GM18517 (cell line): ENCODE results near the gene SSX2IP.
A peak's percentile ranks its signal among the peaks of the same experiment; 100 is the strongest.
"Not testable (repeated sequence)": the region's sequence is repeated elsewhere in the genome, so short reads cannot be mapped to it uniquely, and the experiment has no call there.

Experiments
- ATAC-seq: cut with Tn5 transposase; IDR thresholded peaks from one replicate; pipeline ENCODE4 v1.9.1; 2021; ENCODE audit warnings: mild to moderate bottlenecking, moderate library complexity; ENCODE audit not compliant: unreplicated experiment

The SSX2IP gene, protein sequence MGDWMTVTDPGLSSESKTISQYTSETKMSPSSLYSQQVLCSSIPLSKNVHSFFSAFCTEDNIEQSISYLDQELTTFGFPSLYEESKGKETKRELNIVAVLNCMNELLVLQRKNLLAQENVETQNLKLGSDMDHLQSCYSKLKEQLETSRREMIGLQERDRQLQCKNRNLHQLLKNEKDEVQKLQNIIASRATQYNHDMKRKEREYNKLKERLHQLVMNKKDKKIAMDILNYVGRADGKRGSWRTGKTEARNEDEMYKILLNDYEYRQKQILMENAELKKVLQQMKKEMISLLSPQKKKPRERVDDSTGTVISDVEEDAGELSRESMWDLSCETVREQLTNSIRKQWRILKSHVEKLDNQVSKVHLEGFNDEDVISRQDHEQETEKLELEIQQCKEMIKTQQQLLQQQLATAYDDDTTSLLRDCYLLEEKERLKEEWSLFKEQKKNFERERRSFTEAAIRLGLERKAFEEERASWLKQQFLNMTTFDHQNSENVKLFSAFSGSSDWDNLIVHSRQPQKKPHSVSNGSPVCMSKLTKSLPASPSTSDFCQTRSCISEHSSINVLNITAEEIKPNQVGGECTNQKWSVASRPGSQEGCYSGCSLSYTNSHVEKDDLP

DNA sequence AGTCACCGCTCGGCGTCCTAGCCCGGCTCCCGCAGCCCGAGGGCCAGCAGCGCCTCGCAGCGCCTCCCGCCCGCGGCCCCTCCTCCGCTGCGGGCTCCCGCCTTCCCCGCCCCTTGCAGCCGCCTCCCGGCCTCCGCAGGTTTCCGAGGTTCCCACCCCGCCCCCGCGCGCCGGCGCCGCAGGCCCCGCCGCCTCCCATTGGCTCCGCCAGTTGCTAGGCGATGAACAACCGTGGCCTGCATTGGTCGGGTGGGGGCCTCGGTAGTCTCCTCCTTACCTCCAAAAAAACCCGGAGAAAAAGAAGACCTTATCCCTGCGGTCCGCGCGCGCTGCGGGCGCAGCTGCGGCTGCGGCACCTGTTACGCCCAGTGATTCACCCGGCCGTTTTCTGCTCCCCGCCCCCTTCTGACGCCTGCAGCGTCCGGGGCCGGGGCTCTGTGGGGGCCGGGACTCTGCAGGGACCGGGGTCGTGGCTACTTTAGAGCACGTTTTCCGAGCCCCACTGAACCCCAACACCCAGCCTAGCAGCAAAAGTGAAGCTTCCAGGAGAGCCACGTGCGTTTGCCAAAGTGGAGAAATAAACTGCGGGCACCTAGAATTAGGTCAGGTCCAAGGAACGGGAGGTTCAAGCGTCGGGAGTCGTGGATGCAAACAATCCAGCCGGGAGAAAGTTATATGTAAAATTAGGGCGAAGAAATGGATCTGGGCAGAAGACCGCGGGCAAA lies at the start of gene SSX2IP:
Gene SSX2IP, minus strand, starts transcription at position 65 of the 725 bp plus-strand sequence. CDS start 19,242 bp downstream, outside the sequence.
- ATAC-seq, result peak; percentile 90

DNA sequence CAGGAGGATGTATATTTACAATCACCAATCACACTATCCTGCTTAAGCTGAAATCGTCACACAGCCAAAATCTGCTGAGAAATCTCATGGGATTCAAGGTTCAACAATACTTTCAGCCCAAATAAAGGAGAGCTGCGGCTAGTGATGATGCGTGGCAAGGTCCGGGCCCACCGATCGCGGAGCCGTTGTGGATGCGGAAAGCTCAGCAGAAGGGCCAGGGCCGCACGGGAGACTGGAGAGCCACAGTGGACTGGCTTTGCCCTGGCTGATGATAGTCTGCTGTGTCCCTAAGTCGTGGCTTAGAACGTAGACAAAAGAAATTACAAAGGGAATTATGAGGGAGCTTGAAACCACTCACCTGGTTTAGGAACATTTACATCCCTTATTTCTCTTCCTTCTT lies 48.0 kb upstream of the SSX2IP start:
- no peak for ATAC-seq

DNA sequence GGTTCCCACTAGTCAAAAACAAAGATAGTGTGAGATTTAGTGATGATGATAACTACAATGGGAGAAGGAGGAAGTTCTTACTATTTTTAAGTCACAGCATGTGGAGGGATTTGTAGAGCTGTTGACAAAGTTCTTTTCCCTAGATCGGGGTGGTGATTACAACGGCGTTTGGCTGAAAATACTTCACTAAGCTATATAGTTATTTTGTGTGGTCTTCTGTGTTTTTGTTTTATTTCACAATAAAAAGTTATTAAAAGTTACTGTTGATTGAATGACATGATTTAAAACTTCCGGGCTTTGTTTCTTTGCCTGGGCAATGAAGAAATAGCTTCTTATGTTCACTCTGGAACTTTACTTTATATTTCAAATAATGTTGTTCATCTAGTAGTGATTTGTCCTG lies 47.3 kb upstream of the SSX2IP start:
- ATAC-seq, result no peak

DNA sequence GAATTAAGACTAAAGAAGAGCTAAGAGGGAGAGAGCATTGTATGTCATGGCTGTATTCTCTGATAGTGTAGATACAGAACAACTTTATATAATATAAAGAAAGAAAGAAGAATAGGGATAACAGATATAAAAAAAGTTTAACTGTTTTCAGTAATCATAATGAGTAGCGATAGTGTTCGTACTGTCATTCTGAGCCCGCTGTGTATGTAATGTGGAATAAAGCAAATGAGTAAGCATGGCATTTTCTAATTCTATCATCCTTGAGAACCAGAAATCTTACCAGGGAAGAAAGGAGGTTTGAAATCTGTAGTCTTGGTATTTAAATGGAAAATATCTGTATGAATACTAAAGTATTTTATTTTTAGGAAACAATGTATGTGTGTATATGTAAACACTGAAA lies 46.7 kb upstream of the SSX2IP start:
- ATAC-seq, result no peak

DNA sequence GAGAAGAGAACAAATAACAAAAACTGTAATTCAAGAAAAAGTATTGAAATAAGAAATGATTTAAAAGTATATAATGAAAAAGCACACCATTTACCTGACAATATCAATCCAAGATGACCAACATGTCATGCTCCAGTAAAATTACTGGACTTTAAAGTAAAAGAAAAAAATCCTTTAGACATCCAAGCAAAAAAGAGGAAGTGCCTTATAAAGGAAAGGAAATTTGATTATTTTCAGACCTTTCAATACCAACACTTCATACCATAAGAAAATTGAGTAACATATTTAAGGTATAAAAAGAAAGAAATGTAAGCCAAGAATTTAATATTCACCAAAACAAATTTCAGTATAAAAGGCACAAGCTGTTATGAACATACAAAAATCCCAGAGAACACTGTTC lies 46.2 kb upstream of the SSX2IP start:
- no peak for ATAC-seq

DNA sequence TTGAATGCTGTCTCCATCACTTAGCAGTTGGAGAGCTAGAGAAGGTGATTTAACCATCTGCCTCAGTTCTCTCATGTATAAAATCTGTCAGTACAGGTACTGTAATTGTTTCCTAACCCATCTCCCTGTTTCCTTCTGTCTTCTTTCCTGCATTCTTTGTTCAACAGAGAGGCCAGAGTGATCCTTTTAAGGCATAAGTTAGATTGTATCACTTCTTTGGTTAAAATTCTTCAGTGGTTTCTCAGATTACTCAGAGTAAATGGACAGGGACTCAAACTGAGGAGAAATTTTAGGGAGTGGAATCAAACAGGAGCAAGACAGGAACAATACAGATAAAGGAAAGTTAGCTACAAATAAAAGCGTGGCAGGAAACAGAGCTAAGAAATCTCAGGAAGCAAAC lies 45.2 kb upstream of the SSX2IP start:
- no peak for ATAC-seq

DNA sequence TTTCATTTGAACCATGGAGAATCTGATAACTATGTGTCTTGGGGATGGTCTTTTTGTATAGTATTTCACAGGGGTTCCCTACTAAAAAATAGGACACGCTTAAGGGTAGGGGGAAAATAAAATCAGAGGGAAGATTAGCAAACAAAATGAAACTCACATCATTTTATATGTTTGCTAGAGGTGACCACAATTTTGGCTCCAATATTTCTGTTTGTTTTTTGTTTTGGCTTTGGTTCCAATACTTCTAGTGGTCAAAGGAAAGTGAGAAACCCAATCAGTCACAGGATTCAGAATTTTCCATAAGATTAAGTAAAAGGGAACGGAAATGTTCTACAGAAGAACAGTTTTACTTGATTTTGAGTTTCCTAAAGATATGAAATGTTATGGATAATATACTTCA lies 42.3 kb upstream of the SSX2IP start:
- no peak for ATAC-seq

DNA sequence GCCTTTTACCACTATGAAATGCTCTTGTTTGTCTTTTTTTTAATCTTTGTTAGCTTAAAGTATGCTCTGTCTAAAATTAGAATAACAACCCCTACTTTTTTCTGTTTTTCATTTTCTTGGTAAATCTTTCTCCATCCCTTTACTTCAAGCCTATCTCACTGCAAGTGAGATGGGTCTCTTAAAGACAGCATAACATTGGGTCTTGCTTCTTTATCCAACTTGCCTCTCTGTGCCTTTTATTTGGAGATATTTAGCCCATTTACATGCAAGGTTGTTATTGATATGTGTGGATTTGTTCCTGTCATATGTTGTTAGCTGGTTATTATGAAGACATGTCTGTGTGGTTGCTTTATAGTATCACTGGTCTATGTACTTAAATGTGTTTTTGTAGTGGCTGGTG lies 41.3 kb upstream of the SSX2IP start:
- ATAC-seq, result no peak

DNA sequence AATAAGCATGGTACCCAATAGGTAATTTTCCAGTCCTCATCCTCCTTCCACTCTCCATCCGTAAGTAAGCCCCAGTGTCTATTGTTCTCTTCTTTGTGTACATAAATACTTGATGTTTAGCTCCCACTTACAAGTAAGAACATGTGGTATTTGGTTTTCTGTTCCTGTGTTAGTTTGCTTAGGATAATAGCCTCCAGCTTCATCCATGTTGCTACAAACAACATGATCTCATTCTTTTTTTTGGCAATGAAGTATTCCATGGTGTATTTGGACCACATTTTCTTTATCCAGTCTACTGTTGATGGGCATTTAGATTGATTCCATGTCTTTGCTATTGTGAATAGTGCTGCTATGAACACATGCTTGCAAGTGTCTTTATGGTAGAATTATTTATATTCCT lies 37.5 kb upstream of the SSX2IP start:
- not testable (repeated sequence) for ATAC-seq

DNA sequence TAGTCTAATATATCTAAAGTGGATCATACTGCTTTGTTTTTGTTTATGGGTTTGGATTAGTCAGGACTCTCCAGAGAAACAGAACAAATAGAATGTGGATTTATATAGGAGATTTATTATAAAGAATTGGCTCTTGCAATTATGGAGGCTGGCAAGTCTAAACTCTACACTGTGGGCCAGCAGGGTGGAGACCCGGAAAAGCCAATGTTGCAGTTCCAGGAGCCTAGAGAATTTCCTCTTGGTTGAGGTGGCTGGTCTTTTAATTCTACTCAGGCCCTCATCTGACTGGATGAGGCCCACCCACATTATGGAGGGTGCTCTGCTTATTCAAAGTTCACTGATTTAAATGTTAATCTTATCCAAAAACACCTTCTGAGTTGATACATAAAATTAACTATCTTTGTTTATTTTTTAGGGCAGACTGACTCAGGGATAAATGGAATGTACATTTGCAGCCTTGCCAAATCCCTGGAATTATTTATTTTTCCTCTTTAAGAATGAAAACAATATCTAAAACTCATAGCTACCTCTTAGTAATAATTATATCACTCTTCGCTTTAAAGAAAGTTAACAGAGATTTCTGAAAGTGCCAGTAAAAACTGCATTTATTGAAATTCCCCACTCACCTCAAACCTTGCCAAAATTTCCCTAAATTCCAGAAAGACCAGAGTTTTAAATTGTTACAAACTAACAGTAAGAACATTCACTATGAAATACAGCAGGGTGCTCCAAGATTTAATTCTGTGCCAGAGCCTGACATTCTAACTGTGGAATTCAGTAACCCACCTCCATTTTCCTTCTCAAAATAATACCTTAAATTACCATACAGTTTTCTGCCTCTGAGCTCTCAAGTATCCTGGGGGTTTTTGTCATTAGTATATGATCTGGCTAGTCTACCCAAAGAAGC lies 36.6 kb upstream of the SSX2IP start:
- ATAC-seq, result no peak

DNA sequence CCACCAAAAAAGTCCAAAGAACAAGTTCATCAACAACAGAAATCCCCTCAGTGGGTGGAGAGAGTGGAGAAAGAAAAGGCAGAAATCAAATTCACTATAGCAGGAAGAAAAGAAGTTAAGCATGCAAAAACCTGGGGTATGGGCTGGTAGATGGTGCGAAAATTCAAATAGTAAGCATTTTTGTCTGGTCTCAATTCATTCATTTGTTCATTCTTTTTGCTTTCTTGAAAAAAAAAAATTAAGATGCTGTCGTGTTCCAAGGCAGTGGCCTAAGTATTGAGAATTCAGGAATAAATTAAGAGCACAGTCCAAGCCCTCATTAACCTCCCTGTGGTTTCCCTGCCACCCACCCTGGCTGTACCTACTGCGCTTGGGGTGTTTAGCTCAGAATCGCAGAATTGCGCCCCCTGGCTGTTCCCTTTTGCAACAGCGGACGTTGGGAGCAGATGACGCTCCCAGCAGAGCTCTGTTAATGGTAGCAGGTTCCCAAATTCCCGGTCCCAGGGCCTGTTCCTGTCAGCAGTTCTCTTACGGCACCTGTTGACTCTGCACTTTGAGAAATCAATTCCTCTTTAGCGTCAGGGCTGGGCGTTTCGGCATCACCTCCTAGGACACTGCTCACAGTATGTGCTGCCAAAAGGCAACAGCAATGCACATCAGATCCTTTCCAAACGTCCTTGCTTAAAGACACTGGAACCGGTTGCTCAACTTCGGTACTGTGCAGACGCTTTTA lies 34.0 kb upstream of the SSX2IP start:
- peak; percentile 44 for ATAC-seq

DNA sequence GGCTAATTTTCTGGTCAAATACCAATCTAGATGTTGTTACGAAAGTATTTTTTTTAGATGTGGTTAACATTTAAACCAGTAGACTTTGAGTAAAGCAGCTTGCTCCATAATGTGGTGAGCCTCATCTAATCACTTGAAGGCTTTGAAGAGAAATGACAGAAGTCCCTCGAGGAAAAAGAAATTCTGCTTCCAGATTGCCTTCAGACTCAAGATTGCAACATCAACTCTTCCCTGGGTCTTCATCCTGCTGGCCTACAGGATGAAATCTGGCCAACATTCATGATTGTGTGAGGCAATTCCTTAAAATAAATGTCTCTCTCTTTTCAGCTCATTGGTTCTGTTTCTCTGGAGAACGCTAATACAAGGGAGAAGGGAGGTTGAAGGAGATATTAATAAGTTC lies 32.5 kb upstream of the SSX2IP start:
- ATAC-seq, result no peak

DNA sequence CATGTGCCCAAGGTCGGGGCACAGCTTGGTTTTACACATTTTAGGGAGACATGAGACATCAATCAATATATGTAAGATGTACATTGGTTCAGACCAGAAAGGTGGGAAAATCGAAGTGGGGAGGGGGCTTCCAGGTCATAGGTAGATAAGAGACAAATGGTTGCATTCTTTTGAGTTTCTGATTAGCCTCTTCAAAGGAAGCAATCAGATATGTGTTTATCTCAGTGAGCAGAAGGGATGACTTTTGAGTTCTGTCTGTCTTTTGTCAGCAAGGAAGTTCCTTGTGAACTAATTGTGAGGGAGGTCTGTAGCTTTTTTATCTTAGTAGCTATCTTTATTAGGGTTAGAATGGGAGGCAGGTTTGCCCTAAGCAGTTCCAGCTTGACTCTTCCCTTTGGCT lies 31.6 kb upstream of the SSX2IP start:
- ATAC-seq, result not testable (repeated sequence)

DNA sequence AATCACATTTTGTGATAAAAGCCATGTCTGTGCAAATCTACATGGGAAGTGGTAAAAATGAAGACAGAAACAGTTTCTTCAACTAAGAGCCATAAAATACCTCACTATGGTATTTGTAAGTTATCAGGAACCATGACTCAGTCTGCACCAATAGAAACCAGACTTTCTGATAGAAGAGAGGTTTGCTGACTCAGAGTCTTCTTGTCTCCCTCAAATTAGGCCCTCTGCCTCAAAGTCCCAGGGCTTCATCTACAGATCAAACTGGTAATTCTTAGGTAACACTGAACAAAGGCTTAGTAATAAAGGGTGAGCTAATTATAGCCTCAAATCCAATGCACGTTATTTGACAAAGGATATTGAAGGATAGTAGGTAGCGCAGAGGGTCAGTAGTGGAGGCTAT lies 30.9 kb upstream of the SSX2IP start:
- ATAC-seq, result no peak

DNA sequence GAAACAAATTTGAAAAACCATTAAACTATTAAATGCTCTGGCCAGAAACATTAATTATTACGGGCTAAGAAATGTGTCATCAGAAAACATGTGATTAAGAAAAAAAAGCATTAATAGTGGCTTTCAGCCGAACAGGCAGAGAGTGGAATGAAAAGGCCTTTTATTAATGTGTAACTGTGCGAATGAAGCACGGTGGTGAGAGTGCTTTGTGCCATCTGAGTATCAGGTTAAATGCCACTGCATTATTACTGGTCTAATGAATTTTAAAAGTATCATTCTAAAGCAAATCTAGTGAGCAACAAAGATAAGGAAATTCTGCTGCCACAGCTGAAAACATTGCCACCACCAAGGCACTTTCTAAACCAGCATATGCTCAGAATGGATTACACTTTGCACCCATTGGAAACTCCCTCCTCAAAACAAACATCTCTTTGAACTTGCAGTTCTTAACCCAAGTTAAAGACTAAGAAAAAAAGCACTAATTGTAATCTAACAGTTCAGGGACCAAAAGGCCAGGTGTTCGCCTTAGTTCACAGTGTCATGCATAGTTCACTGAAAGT lies 30.0 kb upstream of the SSX2IP start:
- peak; percentile 71 for ATAC-seq

DNA sequence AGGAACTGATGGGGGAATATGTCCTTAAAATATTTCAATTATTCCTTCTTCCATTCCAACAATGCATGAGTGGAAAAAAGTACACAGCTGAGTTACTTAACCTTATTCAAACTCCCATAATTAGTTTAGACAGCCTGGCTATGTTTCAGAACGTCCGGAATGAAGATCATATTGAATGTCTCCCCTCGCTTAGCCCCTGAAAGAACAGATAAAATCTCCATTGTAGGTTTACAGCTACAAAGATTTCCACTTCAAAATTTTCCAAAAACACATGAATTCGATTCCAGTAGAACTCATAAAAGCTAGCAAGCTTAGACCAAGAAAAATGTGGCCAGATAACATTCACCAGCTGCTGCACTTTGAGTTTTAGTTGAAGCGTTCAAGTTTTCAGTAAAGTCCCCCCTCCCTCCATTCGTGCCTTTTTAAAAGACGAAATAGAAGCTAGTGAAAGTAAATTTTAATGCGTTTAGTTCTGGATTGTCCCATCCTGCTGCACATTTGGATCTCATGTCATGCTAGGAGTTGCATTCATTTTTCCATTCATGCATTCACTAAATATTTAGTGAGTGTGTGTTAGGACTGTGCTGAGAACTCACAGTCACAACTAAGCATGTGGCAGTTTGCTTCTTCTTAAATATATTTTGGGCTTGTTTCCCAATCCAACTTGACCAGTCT lies 29.4 kb upstream of the SSX2IP start:
- no peak for ATAC-seq

DNA sequence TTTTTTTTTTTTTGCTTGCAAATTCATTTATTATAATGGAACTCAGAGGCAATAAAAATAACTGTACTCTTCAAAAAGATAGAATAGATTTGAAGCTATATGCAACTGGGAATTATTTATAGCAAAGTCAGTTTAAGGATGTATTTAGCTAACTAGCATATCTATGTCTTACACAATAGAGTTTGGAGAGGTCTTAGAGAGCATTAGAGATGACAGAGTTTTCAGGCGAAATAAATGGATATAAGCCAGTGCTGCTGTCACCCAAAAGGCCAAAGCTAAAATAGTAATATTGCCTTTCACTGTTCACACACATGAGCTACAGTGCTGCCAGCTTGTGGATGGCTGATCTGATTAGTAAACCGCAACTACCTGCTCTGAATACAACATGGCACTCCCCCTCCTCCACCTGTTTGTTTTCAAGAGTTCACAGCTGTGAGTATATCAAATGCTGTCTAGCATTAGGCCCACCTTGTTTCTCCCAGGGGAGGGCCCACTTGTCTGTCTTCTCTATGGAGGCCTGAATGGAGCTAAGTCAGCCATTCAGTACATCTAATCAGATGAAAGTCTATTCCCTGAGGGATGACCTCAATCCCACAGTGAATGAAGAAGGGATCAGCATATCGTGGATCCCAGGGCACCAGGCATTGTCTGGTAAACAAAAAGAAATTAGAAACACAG lies 25.2 kb upstream of the SSX2IP start:
- no peak for ATAC-seq

DNA sequence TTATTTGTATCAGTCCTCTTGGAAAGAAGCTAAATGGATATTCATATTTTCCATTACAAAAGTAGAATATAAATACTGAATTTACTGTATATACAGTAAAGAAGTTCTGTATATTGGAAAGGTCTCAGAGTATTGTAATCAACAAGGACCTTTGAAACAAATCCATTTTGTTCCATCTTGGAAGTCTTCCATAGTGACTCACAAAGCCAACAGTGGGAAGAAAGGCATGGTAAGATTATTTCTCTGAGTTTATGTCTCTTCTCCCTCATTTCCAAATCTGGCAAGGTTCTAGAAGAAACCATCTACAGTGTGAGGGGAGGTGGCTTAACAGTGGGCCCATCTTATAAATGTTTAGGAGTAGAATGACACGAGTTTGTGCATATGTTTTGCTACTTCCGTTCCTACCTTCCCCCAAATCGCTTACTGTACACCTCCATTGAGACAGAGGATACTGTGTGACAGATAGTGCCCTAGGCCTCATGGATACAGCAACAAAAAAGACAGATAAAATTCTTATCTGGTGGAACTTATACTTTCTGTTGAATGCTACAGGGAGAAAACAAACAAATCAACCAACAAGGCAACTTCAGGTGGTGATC lies 22.1 kb upstream of the SSX2IP start:
- ATAC-seq, result no peak
